GM23248 (cell line): ENCODE measurements around the gene STX4. TPM values are rescaled to one million over a fixed set of nuclear protein-coding genes. Genes with fewer than 3 reads are reported as not detected.

ENCODE experiments used
- DNase-seq: peaks from one replicate; pipeline ENCODE4 v3.0.0-alpha.2; 2015
- H2AFZ ChIP-seq: fragments of 200-600 bp; sonication (generic); 2 replicates; pipeline ENCODE4 v1.6.1; 2016; ENCODE audit warnings: antibody characterized with exemption
- H3F3A ChIP-seq: fragments of 200-600 bp; sonication (generic); 2 replicates; pipeline ENCODE4 v1.6.1; 2016; ENCODE audit warnings: mild to moderate bottlenecking, antibody characterized with exemption, mixed run types; ENCODE audit not compliant: insufficient read depth
- H3K27ac ChIP-seq: fragments of 200-600 bp; sonication (generic); 2 replicates; pipeline ENCODE4 v1.5.1; 2016; ENCODE audit warnings: mild to moderate bottlenecking
- H3K27me3 ChIP-seq: fragments of 200-600 bp; sonication (generic); replicated peaks from 2 replicates; pipeline ENCODE4 v1.6.1; 2016; ENCODE audit warnings: mild to moderate bottlenecking; ENCODE audit not compliant: insufficient read depth
- H3K36me3 ChIP-seq: fragments of 200-600 bp; sonication (generic); 2 replicates; pipeline ENCODE4 v1.6.1; 2016; ENCODE audit warnings: low read depth, mild to moderate bottlenecking
- H3K4me1 ChIP-seq: fragments of 200-600 bp; sonication (generic); 2 replicates; pipeline ENCODE4 v1.6.1; 2016; ENCODE audit warnings: mild to moderate bottlenecking; ENCODE audit not compliant: insufficient read depth
- H3K4me2 ChIP-seq: fragments of 200-600 bp; sonication (generic); one replicate; pipeline ENCODE4 v1.6.1; 2016; ENCODE audit warnings: mild to moderate bottlenecking; ENCODE audit not compliant: unreplicated experiment
- H3K4me3 ChIP-seq: fragments of 200-600 bp; sonication (generic); 2 replicates; pipeline ENCODE4 v1.5.1; 2016; ENCODE audit warnings: mild to moderate bottlenecking
- H3K79me2 ChIP-seq: fragments of 200-600 bp; sonication (generic); 2 replicates; pipeline ENCODE4 v1.6.1; 2016; ENCODE audit warnings: mild to moderate bottlenecking; ENCODE audit not compliant: insufficient read depth
- H3K9ac ChIP-seq: fragments of 200-600 bp; sonication (generic); 2 replicates; pipeline ENCODE4 v1.6.1; 2016; ENCODE audit warnings: mild to moderate bottlenecking
- H3K9me2 ChIP-seq: fragments of 200-600 bp; sonication (generic); 2 replicates; pipeline ENCODE4 v1.6.1; 2016; ENCODE audit warnings: mixed run types, mild to moderate bottlenecking, moderate library complexity; ENCODE audit not compliant: insufficient read depth
- H3K9me3 ChIP-seq: fragments of 200-600 bp; sonication (generic); one replicate; pipeline ENCODE4 v1.6.1; 2017; ENCODE audit warnings: low read depth
- H4K20me1 ChIP-seq: fragments of 200-600 bp; sonication (generic); 2 replicates; pipeline ENCODE4 v1.6.0; 2016; ENCODE audit not compliant: insufficient read depth
- EZH2 ChIP-seq: fragments of 200-600 bp; sonication (generic); IDR thresholded peaks from 2 replicates; pipeline ENCODE4 v1.6.1; 2018; ENCODE audit warnings: antibody characterized with exemption, mild to moderate bottlenecking; ENCODE audit not compliant: insufficient read depth, poor library complexity, severe bottlenecking
- EZH2phosphoT487 ChIP-seq: fragments of 200-600 bp; sonication (generic); IDR thresholded peaks from 2 replicates; pipeline ENCODE4 v1.6.1; 2018; ENCODE audit warnings: antibody characterized with exemption, moderate library complexity, mild to moderate bottlenecking, low read depth; ENCODE audit not compliant: insufficient read depth
- WGBS, 2 experiments: methylation state at CpG; one replicate each; pipeline ENCODE4 v1.1.6; 2015 to 2017; ENCODE audit warnings: low lambda C conversion rate in 2 of 2, low coverage in 1 of 2; ENCODE audit errors: missing lambda C conversion rate in 2 of 2; 5-methylcytosine and 5-hydroxymethylcytosine counted together
- in situ Hi-C: fragments of 300-500 bp; cut with MboI; formaldehyde crosslinking; loops from 2 replicates; pipeline ENCODE4 v1.15.0; 2020
- polyA plus RNA-seq: library from polyadenylated mRNA; unstranded; fragments of >200 nt; fragmentation: Nextera tagmentation; extraction: Ambion mirVana; gene quantifications from 2 replicates; pipeline ENCODE4 v1.2.1, GENCODE V29; 2016
- total RNA-seq: library from RNA; depleted of rRNA; stranded (reverse); fragments of >200 nt; shearing (Covaris generic); gene quantifications from 2 replicates; pipeline ENCODE4 v1.2.3, GENCODE V29; 2014

Gene STX4
- total and polyA plus RNA-seq, 2 experiments from 2014 or later, result 24.9 to 52.1 TPM

GRCh38 chr16:31082368-31083045 lies 49.1 kb downstream of the STX4 start:
- Histone ChIP-seq H3K79me2 (peaks cover 54% of the 10 kb centered on the region), H3K4me2 (no peak overlapping the region), H2AFZ (no peak overlapping the region), H3K9ac (no peak overlapping the region), H4K20me1 (no peaks in the 10 kb centered on the region), H3F3A (no peaks in the 10 kb centered on the region), H3K9me2 (no peaks in the 10 kb centered on the region), H3K4me3 (no peak overlapping the region), H3K36me3 (no peaks in the 10 kb centered on the region; the same call in 1 of the 2 replicates), H3K27me3 (no peaks in the 10 kb centered on the region), H3K9me3 (no peaks in the 10 kb centered on the region), H3K4me1 (no peaks in the 10 kb centered on the region), H3K27ac (no peak overlapping the region)
- in situ Hi-C loops, result no loop called here
- DNase-seq, result no peak
- 78 to 79% methylated on average over 10 to 14 of the region's 14 CpGs for WGBS, 2 experiments
- no peak for TF ChIP-seq EZH2
- TF ChIP-seq EZH2phosphoT487, result no peak

DNA sequence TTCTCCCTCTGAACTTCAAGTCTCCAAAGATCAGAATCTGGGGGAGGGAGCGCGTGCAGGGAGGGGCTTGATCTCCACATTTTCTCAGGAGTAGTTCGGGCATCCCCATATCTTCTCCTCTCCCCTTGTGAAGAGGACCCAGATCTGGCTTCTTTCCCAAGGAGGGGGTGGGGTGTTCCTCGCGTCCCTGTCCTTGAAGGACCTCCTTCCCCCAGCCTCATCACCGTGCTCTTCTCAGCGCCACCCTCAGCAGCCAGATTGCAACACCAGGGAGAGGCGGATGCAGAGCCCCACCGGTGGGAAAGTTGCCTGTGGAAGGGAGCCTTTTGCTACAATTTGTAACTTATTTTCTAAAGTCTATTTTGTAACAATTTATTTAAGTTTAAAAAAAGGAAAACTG lies 49.7 kb downstream of the STX4 start:
- Histone ChIP-seq H3K36me3 (no peaks in the 10 kb centered on the region), H3K9me2 (no peaks in the 10 kb centered on the region), H3K27me3 (no peaks in the 10 kb centered on the region), H4K20me1 (no peaks in the 10 kb centered on the region), H3F3A (no peaks in the 10 kb centered on the region), H3K4me2 (no peak overlapping the region), H3K4me1 (no peaks in the 10 kb centered on the region), H3K27ac (no peak overlapping the region), H3K9ac (no peak overlapping the region), H2AFZ (no peak overlapping the region), H3K4me3 (no peak overlapping the region), H3K79me2 (peaks cover 54% of the 10 kb centered on the region), H3K9me3 (no peaks in the 10 kb centered on the region)
- no peak for DNase-seq
- 64 to 69% methylated on average over 9 of the region's 9 CpGs for WGBS, 2 experiments
- in situ Hi-C loops, result no loop called here
- TF ChIP-seq EZH2phosphoT487, result no peak
- no peak for TF ChIP-seq EZH2

GRCh38 chr16:31083556-31083955 lies 50.2 kb downstream of the STX4 start:
- no peak overlapping the region for H3K27ac ChIP-seq
- peaks cover 54% of the 10 kb centered on the region for H3K79me2 ChIP-seq
- H3K9me3 ChIP-seq, result no peaks in the 10 kb centered on the region
- no peaks in the 10 kb centered on the region for H3K4me1 ChIP-seq
- 59 to 61% methylated on average over 5 of the region's 5 CpGs for WGBS, 2 experiments
- no peak overlapping the region for H3K4me2 ChIP-seq
- no peaks in the 10 kb centered on the region for H4K20me1 ChIP-seq
- H3K36me3 ChIP-seq, result no peaks in the 10 kb centered on the region
- H3K4me3 ChIP-seq, result no peak overlapping the region
- H3K9me2 ChIP-seq, result no peaks in the 10 kb centered on the region
- H3F3A ChIP-seq, result no peaks in the 10 kb centered on the region
- no peaks in the 10 kb centered on the region for H3K27me3 ChIP-seq
- no peak for TF ChIP-seq EZH2phosphoT487
- TF ChIP-seq EZH2, result no peak
- no peak overlapping the region for H2AFZ ChIP-seq
- in situ Hi-C loops, result no loop called here
- DNase-seq, result no peak
- no peak overlapping the region for H3K9ac ChIP-seq

DNA sequence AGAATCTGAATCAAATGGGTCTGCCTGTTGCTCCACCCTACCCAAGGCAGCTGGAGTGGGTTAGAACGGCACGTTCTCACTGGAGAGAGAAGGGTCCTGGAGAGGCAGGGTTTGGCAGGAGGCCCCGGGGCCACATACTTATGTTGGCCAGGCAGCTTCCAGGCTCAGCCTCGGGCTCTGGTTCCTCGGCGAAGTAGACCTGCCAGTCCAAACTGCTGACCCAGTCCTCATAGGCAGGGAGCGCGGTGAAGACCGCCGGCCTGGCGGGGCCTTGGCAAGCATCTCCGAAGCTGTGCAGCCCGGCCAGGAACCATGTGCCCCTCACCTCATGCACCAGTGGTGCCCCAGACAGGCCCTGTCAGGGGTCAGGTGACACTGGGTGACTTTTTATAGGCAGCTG lies 50.6 kb downstream of the STX4 start:
- no peaks in the 10 kb centered on the region for H3K36me3 ChIP-seq
- no peak overlapping the region for H3K4me3 ChIP-seq
- H3K27ac ChIP-seq, result no peak overlapping the region
- WGBS, 2 experiments, result 85 to 88% methylated on average over 13 of the region's 13 CpGs
- no peaks in the 10 kb centered on the region for H3K9me3 ChIP-seq
- H2AFZ ChIP-seq, result no peak overlapping the region
- H3K79me2 ChIP-seq, result peaks cover 54% of the 10 kb centered on the region
- H3F3A ChIP-seq, result no peaks in the 10 kb centered on the region
- no peak overlapping the region for H3K4me2 ChIP-seq
- H4K20me1 ChIP-seq, result no peaks in the 10 kb centered on the region
- in situ Hi-C loops, result no loop called here
- no peak overlapping the region for H3K9ac ChIP-seq
- H3K9me2 ChIP-seq, result no peaks in the 10 kb centered on the region
- no peak for DNase-seq
- H3K4me1 ChIP-seq, result no peaks in the 10 kb centered on the region
- TF ChIP-seq EZH2phosphoT487 (no peak), EZH2 (no peak)
- no peaks in the 10 kb centered on the region for H3K27me3 ChIP-seq
